ENCODE results near the gene SPOCK1. TPM values are rescaled to one million over a fixed set of nuclear protein-coding genes. Genes with fewer than 3 reads are reported as not detected.
A peak's percentile ranks its signal among the peaks of the same experiment; 100 is the strongest.

SPOCK1 gene
- total RNA-seq, 1 donor: 231 TPM

GRCh38 chr5:137310051-137310730 lies 188.9 kb downstream of the SPOCK1 start:
- peak overlapping the region; percentile 80 for H3K27ac ChIP-seq (ENCODE audit: low read depth, low read length)
- H4K20me1 ChIP-seq (ENCODE audit: insufficient read depth, low read length): no peaks in the 10 kb centered on the region
- H3K27me3 ChIP-seq (ENCODE audit: insufficient read depth, low read length): no peaks in the 10 kb centered on the region
- H3K36me3 ChIP-seq (ENCODE audit: insufficient read depth, low read length): no peaks in the 10 kb centered on the region
- no peak overlapping the region for H2AFZ ChIP-seq (ENCODE audit: low read length)
- H3K9me3 ChIP-seq (ENCODE audit: low read depth, low read length): no peaks in the 10 kb centered on the region
- H3K4me1 ChIP-seq (ENCODE audit: insufficient read depth, low read length): peaks cover 41% of the 10 kb centered on the region
- H3K79me2 ChIP-seq (ENCODE audit: insufficient read depth, low read length): peaks cover 26% of the 10 kb centered on the region
- no peak for TF ChIP-seq CTCF (IDR thresholded peaks at IDR 0.05; ENCODE audit: extremely low read depth, low read depth, low read length)
- H3K4me3 ChIP-seq (ENCODE audit: insufficient read depth, low read length): peak overlapping the region; percentile 21
- peak; percentile 88 for DNase-seq (ENCODE audit: insufficient read length, low spot score, missing footprints)
- peak overlapping the region; percentile 73 for H3K4me2 ChIP-seq (ENCODE audit: insufficient read depth, low read length)

GRCh38 chr5:137309290-137309689 lies 189.8 kb downstream of the SPOCK1 start:
- Histone ChIP-seq H3K4me3 (ENCODE audit: insufficient read depth, low read length) (no peak overlapping the region), H4K20me1 (ENCODE audit: insufficient read depth, low read length) (no peaks in the 10 kb centered on the region), H3K27ac (ENCODE audit: low read depth, low read length) (peak overlapping the region; percentile 80), H2AFZ (ENCODE audit: low read length) (no peak overlapping the region), H3K4me1 (ENCODE audit: insufficient read depth, low read length) (peaks cover 40% of the 10 kb centered on the region), H3K79me2 (ENCODE audit: insufficient read depth, low read length) (peaks cover 23% of the 10 kb centered on the region), H3K4me2 (ENCODE audit: insufficient read depth, low read length) (peak overlapping the region; percentile 73), H3K36me3 (ENCODE audit: insufficient read depth, low read length) (no peaks in the 10 kb centered on the region), H3K27me3 (ENCODE audit: insufficient read depth, low read length) (no peaks in the 10 kb centered on the region), H3K9me3 (ENCODE audit: low read depth, low read length) (no peaks in the 10 kb centered on the region)
- TF ChIP-seq CTCF (IDR thresholded peaks at IDR 0.05; ENCODE audit: extremely low read depth, low read depth, low read length): no peak
- no peak for DNase-seq (ENCODE audit: insufficient read length, low spot score, missing footprints)

GRCh38 chr5:137308311-137308710 lies 190.8 kb downstream of the SPOCK1 start:
- no peaks in the 10 kb centered on the region for H3K27me3 ChIP-seq (ENCODE audit: insufficient read depth, low read length)
- no peaks in the 10 kb centered on the region for H3K36me3 ChIP-seq (ENCODE audit: insufficient read depth, low read length)
- no peak for DNase-seq (ENCODE audit: insufficient read length, low spot score, missing footprints)
- no peaks in the 10 kb centered on the region for H3K9me3 ChIP-seq (ENCODE audit: low read depth, low read length)
- H3K4me3 ChIP-seq (ENCODE audit: insufficient read depth, low read length): no peak overlapping the region
- H4K20me1 ChIP-seq (ENCODE audit: insufficient read depth, low read length): no peaks in the 10 kb centered on the region
- H3K27ac ChIP-seq (ENCODE audit: low read depth, low read length): no peak overlapping the region
- H3K4me1 ChIP-seq (ENCODE audit: insufficient read depth, low read length): peaks cover 40% of the 10 kb centered on the region
- TF ChIP-seq CTCF (IDR thresholded peaks at IDR 0.05; ENCODE audit: extremely low read depth, low read depth, low read length): no peak
- H3K4me2 ChIP-seq (ENCODE audit: insufficient read depth, low read length): no peak overlapping the region
- H3K79me2 ChIP-seq (ENCODE audit: insufficient read depth, low read length): peaks cover 19% of the 10 kb centered on the region
- no peak overlapping the region for H2AFZ ChIP-seq (ENCODE audit: low read length)

GRCh38 chr5:137306903-137307302 lies 192.2 kb downstream of the SPOCK1 start:
- Histone ChIP-seq H3K4me2 (ENCODE audit: insufficient read depth, low read length) (no peak overlapping the region), H2AFZ (ENCODE audit: low read length) (no peak overlapping the region)

More at GRCh38 chr5:137306903-137307302, 192.2 kb downstream of the SPOCK1 start:
- no peak for DNase-seq (ENCODE audit: insufficient read length, low spot score, missing footprints)
- peaks cover 17% of the 10 kb centered on the region for H3K79me2 ChIP-seq (ENCODE audit: insufficient read depth, low read length)
- no peak overlapping the region for H3K27ac ChIP-seq (ENCODE audit: low read depth, low read length)
- no peak overlapping the region for H3K4me3 ChIP-seq (ENCODE audit: insufficient read depth, low read length)
- no peaks in the 10 kb centered on the region for H3K36me3 ChIP-seq (ENCODE audit: insufficient read depth, low read length)
- H3K27me3 ChIP-seq (ENCODE audit: insufficient read depth, low read length): no peaks in the 10 kb centered on the region
- H3K9me3 ChIP-seq (ENCODE audit: low read depth, low read length): no peaks in the 10 kb centered on the region
- no peaks in the 10 kb centered on the region for H4K20me1 ChIP-seq (ENCODE audit: insufficient read depth, low read length)
- TF ChIP-seq CTCF (IDR thresholded peaks at IDR 0.05; ENCODE audit: extremely low read depth, low read depth, low read length): no peak
- H3K4me1 ChIP-seq (ENCODE audit: insufficient read depth, low read length): peaks cover 40% of the 10 kb centered on the region
